Astrocyte of the cerebellum (primary cell): ENCODE results near the gene BLTP3B.
"Not testable (repeated sequence)": the region's sequence is repeated elsewhere in the genome, so short reads cannot be mapped to it uniquely, and the experiment has no call there.

Experiments
- DNase-seq: peaks from one replicate; pipeline ENCODE4 v3.0.0-alpha.2; 2011; ENCODE audit warnings: low read depth
- H3K4me3 ChIP-seq: 2 replicates; pipeline ENCODE4 v1.5.1; 2011; ENCODE audit warnings: mild to moderate bottlenecking, low read depth, low read length, moderate library complexity
- CTCF ChIP-seq: IDR thresholded peaks from 2 replicates; pipeline ENCODE4 v1.5.1; 2012; ENCODE audit warnings: low read length, low read depth, moderate library complexity, mild to moderate bottlenecking; ENCODE audit errors: missing control alignments
- in situ Hi-C: cut with HindIII; loops from 2 replicates; pipeline ENCODE4 v1.10.0; 2017; ENCODE audit warnings: low sequenced_read_pairs

Gene BLTP3B

GRCh38 chr12:100142851-100143559 lies at the start of gene BLTP3B:
TSS of gene BLTP3B (minus strand) at chr12:100142874. CDS start at chr12:100142635, 239 bp downstream.
- peak; percentile 44 for DNase-seq
- TF ChIP-seq CTCF, result no peak
- in situ Hi-C loops, result no loop called here
- peak within 1 kb of the TSS; percentile 95 for H3K4me3 ChIP-seq

GRCh38 chr12:100189636-100190394 lies 47.1 kb upstream of the BLTP3B start:
- H3K4me3 ChIP-seq, result no peak overlapping the region
- in situ Hi-C loops, result no loop called here
- TF ChIP-seq CTCF, result no peak
- no peak for DNase-seq

GRCh38 chr12:100188888-100189635 lies 46.4 kb upstream of the BLTP3B start:
- in situ Hi-C loops, H3K4me3 ChIP-seq, DNase-seq: not testable (repeated sequence)

- no peak for DNase-seq
- no peak for TF ChIP-seq CTCF
- no peak overlapping the region for H3K4me3 ChIP-seq
- in situ Hi-C loops, result no loop called here
These were observed 45.3 kb upstream of the BLTP3B start for GRCh38 chr12:100187857-100188519.

GRCh38 chr12:100187068-100187467 lies 44.4 kb upstream of the BLTP3B start:
- H3K4me3 ChIP-seq, result no peak overlapping the region
- in situ Hi-C loops, result no loop called here
- no peak for TF ChIP-seq CTCF
- DNase-seq, result no peak

- no peak for DNase-seq
These were observed 43.4 kb upstream of the BLTP3B start for GRCh38 chr12:100186071-100186470.

More at GRCh38 chr12:100186071-100186470, 43.4 kb upstream of the BLTP3B start:
- no peak for TF ChIP-seq CTCF
- in situ Hi-C loops, result no loop called here
- no peak overlapping the region for H3K4me3 ChIP-seq
